NT2/D1 (cell line): ENCODE results near the gene CREB5.

Source experiments
- DNase-seq: peaks from one replicate; pipeline ENCODE4 v3.0.0-alpha.2; 2011; ENCODE audit warnings: low read depth, low spot score
- H3K27me3 ChIP-seq: 2 replicates; pipeline ENCODE4 v1.6.0; 2011; ENCODE audit warnings: mild to moderate bottlenecking; ENCODE audit not compliant: insufficient read length, insufficient read depth
- H3K36me3 ChIP-seq: 2 replicates; pipeline ENCODE4 v1.6.1; 2011; ENCODE audit warnings: mild to moderate bottlenecking, low read length, mixed read lengths; ENCODE audit not compliant: insufficient read depth, insufficient read length
- H3K4me1 ChIP-seq: 2 replicates; pipeline ENCODE4 v1.5.1; 2011; ENCODE audit not compliant: insufficient read depth, insufficient read length
- H3K4me3 ChIP-seq: 2 replicates; pipeline ENCODE4 v1.5.1; 2011; ENCODE audit warnings: low read depth; ENCODE audit not compliant: insufficient read length
- H3K9ac ChIP-seq: 2 replicates; pipeline ENCODE4 v1.6.0; 2011; ENCODE audit warnings: low read depth; ENCODE audit not compliant: insufficient read length
- H3K9me3 ChIP-seq: 2 replicates; pipeline ENCODE4 v1.5.1; 2011; ENCODE audit warnings: mild to moderate bottlenecking, low read length; ENCODE audit not compliant: insufficient read depth
- SUZ12 ChIP-seq: IDR thresholded peaks from 2 replicates; pipeline ENCODE4 v1.6.1; 2011; ENCODE audit not compliant: insufficient read length, insufficient read depth; ENCODE audit errors: extremely low read depth
- YY1 ChIP-seq: IDR thresholded peaks from 2 replicates; pipeline ENCODE4 v1.6.1; 2011; ENCODE audit not compliant: insufficient read length, insufficient read depth
- ZNF274 ChIP-seq: IDR thresholded peaks from 2 replicates; pipeline ENCODE4 v1.6.1; 2011; ENCODE audit warnings: mild to moderate bottlenecking, low read depth, low read length

Gene CREB5

GRCh38 chr7:28685242-28685643 lies 272.9 kb downstream of the CREB5 start:
- peaks cover 9% of the 10 kb centered on the region for H3K4me1 ChIP-seq
- peaks cover 6% of the 10 kb centered on the region for H3K36me3 ChIP-seq
- H3K4me3 ChIP-seq: peak overlapping the region; percentile 19
- TF ChIP-seq YY1 (no peak), SUZ12 (no peak), ZNF274 (no peak)
- H3K27me3 ChIP-seq: no peaks in the 10 kb centered on the region
- peak overlapping the region; percentile 54 for H3K9ac ChIP-seq
- H3K9me3 ChIP-seq: no peaks in the 10 kb centered on the region
- DNase-seq: no peak

GRCh38 chr7:28685644-28686417 lies 273.5 kb downstream of the CREB5 start:
- peaks cover 9% of the 10 kb centered on the region for H3K4me1 ChIP-seq
- H3K36me3 ChIP-seq: peaks cover 12% of the 10 kb centered on the region
- TF ChIP-seq SUZ12 (no peak), YY1 (no peak), ZNF274 (no peak)
- H3K27me3 ChIP-seq: no peaks in the 10 kb centered on the region
- peak; percentile 97 for DNase-seq
- peak overlapping the region; percentile 55 for H3K4me3 ChIP-seq
- no peaks in the 10 kb centered on the region for H3K9me3 ChIP-seq
- peak overlapping the region; percentile 34 for H3K9ac ChIP-seq

- H3K36me3 ChIP-seq: peaks cover 16% of the 10 kb centered on the region
- no peaks in the 10 kb centered on the region for H3K27me3 ChIP-seq
- H3K9me3 ChIP-seq: no peaks in the 10 kb centered on the region
- peak overlapping the region; percentile 34 for H3K9ac ChIP-seq
- DNase-seq: peak; percentile 75
- H3K4me3 ChIP-seq: peak overlapping the region; percentile 55
- TF ChIP-seq SUZ12 (no peak), YY1 (no peak), ZNF274 (no peak)
- peaks cover 9% of the 10 kb centered on the region for H3K4me1 ChIP-seq
Observed at GRCh38 chr7:28686418-28686800, 274.1 kb downstream of the CREB5 start.

- Histone ChIP-seq H3K9me3 (no peaks in the 10 kb centered on the region), H3K4me3 (peak overlapping the region; percentile 55), H3K27me3 (no peaks in the 10 kb centered on the region), H3K9ac (peak overlapping the region; percentile 34), H3K4me1 (peaks cover 7% of the 10 kb centered on the region), H3K36me3 (peaks cover 23% of the 10 kb centered on the region)
- TF ChIP-seq SUZ12 (no peak), YY1 (no peak), ZNF274 (no peak)
- DNase-seq: no peak
Observed at GRCh38 chr7:28687537-28687936, 275.2 kb downstream of the CREB5 start.

GRCh38 chr7:28688174-28688573 lies 275.9 kb downstream of the CREB5 start:
- no peak overlapping the region for H3K9ac ChIP-seq
- peaks cover 27% of the 10 kb centered on the region for H3K36me3 ChIP-seq

GRCh38 chr7:28688651-28689050 lies 276.3 kb downstream of the CREB5 start:
- no peaks in the 10 kb centered on the region for H3K27me3 ChIP-seq
- no peak overlapping the region for H3K4me3 ChIP-seq

More at GRCh38 chr7:28688174-28688573, 275.9 kb downstream of the CREB5 start:
- Histone ChIP-seq H3K27me3 (no peaks in the 10 kb centered on the region), H3K4me1 (peaks cover 7% of the 10 kb centered on the region), H3K4me3 (no peak overlapping the region), H3K9me3 (no peaks in the 10 kb centered on the region)
- TF ChIP-seq SUZ12: no peak
- no peak for TF ChIP-seq ZNF274
- no peak for TF ChIP-seq YY1
- no peak for DNase-seq

GRCh38 chr7:28695300-28696295 lies 283.3 kb downstream of the CREB5 start:
- no peaks in the 10 kb centered on the region for H3K4me1 ChIP-seq
- H3K9ac ChIP-seq: no peak overlapping the region
- H3K9me3 ChIP-seq: no peaks in the 10 kb centered on the region
- H3K4me3 ChIP-seq: no peak overlapping the region
- TF ChIP-seq SUZ12 (no peak), ZNF274 (no peak)
- H3K27me3 ChIP-seq: no peaks in the 10 kb centered on the region
- no peak for DNase-seq
- H3K36me3 ChIP-seq: peaks cover 34% of the 10 kb centered on the region

More at GRCh38 chr7:28688651-28689050, 276.3 kb downstream of the CREB5 start:
- Histone ChIP-seq H3K4me1 (peaks cover 7% of the 10 kb centered on the region), H3K9ac (no peak overlapping the region), H3K9me3 (no peaks in the 10 kb centered on the region), H3K36me3 (peaks cover 27% of the 10 kb centered on the region)
- DNase-seq: no peak
- TF ChIP-seq ZNF274: no peak
- no peak for TF ChIP-seq SUZ12
